Transverse colon (tissue), 4 donors: Measurements from ENCODE around the gene PMPCA. TPM values are rescaled to one million over a fixed set of nuclear protein-coding genes. Genes with fewer than 3 reads are reported as not detected.
"Not testable (repeated sequence)": the region's sequence is repeated elsewhere in the genome, so short reads cannot be mapped to it uniquely, and the experiment has no call there.

Source experiments
- DNase-seq: peaks from one replicate; pipeline ENCODE4 v3.0.0-alpha.2; 2019
- H3K27ac ChIP-seq, 4 donors: fragments of 200-600 bp; sonication (generic); 2 replicates each; pipeline ENCODE4 v1.5.1; 2016 to 2018; ENCODE audit warnings: inconsistent platforms in 4 of 4
- H3K27me3 ChIP-seq: fragments of 200-600 bp; sonication (generic); 2 replicates; pipeline ENCODE4 v1.5.1; 2017; ENCODE audit warnings: inconsistent platforms
- H3K36me3 ChIP-seq, 4 donors: fragments of 200-600 bp; sonication (generic); 2 replicates each; pipeline ENCODE4 v1.5.1; 2017 to 2019; ENCODE audit warnings: inconsistent platforms in 4 of 4
- H3K4me1 ChIP-seq, 4 donors: fragments of 200-600 bp; sonication (generic); 2 replicates each; pipeline ENCODE4 v1.5.1; 2017 to 2020; ENCODE audit warnings: inconsistent platforms in 4 of 4
- H3K4me3 ChIP-seq, 4 donors: fragments of 200-600 bp; sonication (generic); 1 replicate in 1 of 4; 2 replicates in 3 of 4; pipeline versions ENCODE4 v1.5.1 to v1.6.1; 2017 to 2019; ENCODE audit warnings: inconsistent platforms in 4 of 4
- H3K9me3 ChIP-seq, 2 donors: fragments of 200-600 bp; sonication (generic); 2 replicates each; pipeline ENCODE4 v1.5.1; 2017 to 2019; ENCODE audit warnings: inconsistent platforms in 2 of 2
- EP300 ChIP-seq: sonication (generic); formaldehyde crosslinking; IDR thresholded peaks from one replicate; pipeline ENCODE4 v1.6.1; 2017; ENCODE audit warnings: antibody characterized with exemption, low read depth
- POLR2A ChIP-seq: fragments of 450-650 bp; IDR thresholded peaks from one replicate; pipeline ENCODE4 v1.6.1; 2016; ENCODE audit warnings: antibody characterized with exemption, mild to moderate bottlenecking, moderate library complexity
- POLR2AphosphoS5 ChIP-seq, 3 donors: sonication (generic); formaldehyde crosslinking; IDR thresholded peaks; one replicate each; pipeline ENCODE4 v1.6.1; 2016; ENCODE audit warnings: antibody characterized with exemption in 3 of 3
- whole genome bisulfite sequencing, 2 donors: methylation state at CpG; one replicate each; pipeline ENCODE4 v1.1.5; 2018; ENCODE audit warnings: low coverage in 1 of 2; 5-methylcytosine and 5-hydroxymethylcytosine counted together
- in situ Hi-C, 4 donors: fragments of 200-750 bp; cut with MboI; loops; one replicate each; pipeline versions ENCODE4 v1.15.0 to v1.15.1; 2017; ENCODE audit warnings: low sequenced_read_pairs in 3 of 4, low pct_ligation_motif_present in 1 of 4, low pct_unique_long_range_greater_than_20kb in 1 of 4
- intact Hi-C: fragments of 100-400 bp; cut with DNase I; formaldehyde crosslinking; loops from one replicate; pipeline ENCODE4 v1.15.1; 2023; ENCODE audit warnings: low total_unique reads
- total RNA-seq, 4 donors: library from RNA; depleted of rRNA; stranded (reverse); fragments of >200 nt; gene quantifications; one replicate each; pipeline ENCODE4 v1.1.0, GENCODE V29; 2016
- TF ChIP-seq, protein P1 (sequence below), 5 experiments: fragments of 200-600 bp in 3 of 5; fragments of 450-650 bp in 2 of 5; sonication (generic) in 3 of 5; IDR thresholded peaks; 1 replicate in 2 of 5; 2 replicates in 3 of 5; pipeline ENCODE4 v1.5.1; 2016 to 2017; ENCODE audit warnings: antibody characterized with exemption in 5 of 5, inconsistent platforms in 3 of 5, mild to moderate bottlenecking in 2 of 5, moderate library complexity in 1 of 5

The PMPCA gene
- total RNA-seq, 4 donors from 2014 or later = 24.3 to 61.3 (median 45.8) TPM

GRCh38 chr9:136404801-136405136, 5.7 kb upstream of the PMPCA start:
- no peak overlapping the region for H3K27ac ChIP-seq
- no peak for DNase-seq
- H3K9me3 ChIP-seq = no peaks in the 10 kb centered on the region
- TF ChIP-seq POLR2AphosphoS5 (IDR thresholded peaks at IDR 0.05) (no peak), POLR2A (no peak), EP300 (no peak)
- TF ChIP-seq, protein P1, sequence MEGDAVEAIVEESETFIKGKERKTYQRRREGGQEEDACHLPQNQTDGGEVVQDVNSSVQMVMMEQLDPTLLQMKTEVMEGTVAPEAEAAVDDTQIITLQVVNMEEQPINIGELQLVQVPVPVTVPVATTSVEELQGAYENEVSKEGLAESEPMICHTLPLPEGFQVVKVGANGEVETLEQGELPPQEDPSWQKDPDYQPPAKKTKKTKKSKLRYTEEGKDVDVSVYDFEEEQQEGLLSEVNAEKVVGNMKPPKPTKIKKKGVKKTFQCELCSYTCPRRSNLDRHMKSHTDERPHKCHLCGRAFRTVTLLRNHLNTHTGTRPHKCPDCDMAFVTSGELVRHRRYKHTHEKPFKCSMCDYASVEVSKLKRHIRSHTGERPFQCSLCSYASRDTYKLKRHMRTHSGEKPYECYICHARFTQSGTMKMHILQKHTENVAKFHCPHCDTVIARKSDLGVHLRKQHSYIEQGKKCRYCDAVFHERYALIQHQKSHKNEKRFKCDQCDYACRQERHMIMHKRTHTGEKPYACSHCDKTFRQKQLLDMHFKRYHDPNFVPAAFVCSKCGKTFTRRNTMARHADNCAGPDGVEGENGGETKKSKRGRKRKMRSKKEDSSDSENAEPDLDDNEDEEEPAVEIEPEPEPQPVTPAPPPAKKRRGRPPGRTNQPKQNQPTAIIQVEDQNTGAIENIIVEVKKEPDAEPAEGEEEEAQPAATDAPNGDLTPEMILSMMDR (IDR thresholded peaks at IDR 0.05) = no peak
- peaks cover 14 to 19% (median 16%) of the 10 kb centered on the region in 4 donors for H3K4me1 ChIP-seq
- no peak overlapping the region for H3K4me3 ChIP-seq
- intact Hi-C loops = loop anchor here (10.0 kb wide), 1 partner anchor 70 kb away; no protein-coding TSS in a partner anchor
- peaks cover 0 to 30% (median 6%) of the 10 kb centered on the region in 4 donors for H3K36me3 ChIP-seq
- no peaks in the 10 kb centered on the region for H3K27me3 ChIP-seq
- WGBS, 2 donors = 83 to 85% methylated on average over 6 to 13 of the region's 14 CpGs
- in situ Hi-C loops = no loop called here

- Histone ChIP-seq H3K4me3 (no peak overlapping the region), H3K27ac (no peak overlapping the region), H3K9me3 (no peaks in the 10 kb centered on the region), H3K4me1 (peaks cover 13 to 18% (median 14%) of the 10 kb centered on the region in 4 donors), H3K36me3 (peaks cover 0 to 30% (median 6%) of the 10 kb centered on the region in 4 donors), H3K27me3 (no peaks in the 10 kb centered on the region)
- no peak for TF ChIP-seq POLR2AphosphoS5 (IDR thresholded peaks at IDR 0.05)
- no peak for TF ChIP-seq EP300
- TF ChIP-seq, protein P1 (IDR thresholded peaks at IDR 0.05) = no peak
- no peak for TF ChIP-seq POLR2A
- in situ Hi-C loops = no loop called here
- WGBS, 2 donors = 87 to 94% methylated on average over 5 to 7 of the region's 7 CpGs
- intact Hi-C loops = loop anchor here (10.0 kb wide), 1 partner anchor 71 kb away; no protein-coding TSS in a partner anchor
- DNase-seq = no peak
Observed at GRCh38 chr9:136405481-136405880, 5.0 kb upstream of the PMPCA start.

DNA sequence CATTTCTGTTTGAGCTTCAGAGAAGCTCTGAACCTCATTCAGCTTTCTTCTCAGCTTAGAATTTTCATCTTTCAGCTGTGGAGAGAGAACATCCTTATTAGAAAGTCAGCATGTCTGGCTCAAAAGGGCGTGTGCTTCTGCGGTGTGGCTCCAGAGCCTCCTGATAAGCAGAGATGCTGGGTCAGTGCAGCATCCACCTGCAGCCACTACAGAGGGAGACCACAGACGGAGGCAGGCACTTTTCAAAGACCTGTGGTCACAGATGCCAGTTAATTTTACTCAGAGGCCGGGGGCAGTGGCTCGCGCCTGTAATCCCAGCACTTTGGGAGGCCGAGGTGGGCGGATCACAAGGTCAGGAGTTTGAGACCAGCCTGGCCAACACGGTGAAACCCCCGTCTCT, 4.6 kb upstream of the PMPCA start:
- H3K27me3 ChIP-seq, in situ Hi-C loops, H3K4me3 ChIP-seq, DNase-seq, H3K9me3 ChIP-seq, H3K27ac ChIP-seq: not testable (repeated sequence)
- peaks cover 0 to 30% (median 6%) of the 10 kb centered on the region in 4 donors for H3K36me3 ChIP-seq
- peaks cover 10 to 15% (median 12%) of the 10 kb centered on the region in 4 donors for H3K4me1 ChIP-seq
- WGBS, 2 donors = 92% methylated on average over 10 of the region's 10 CpGs; no CpG with 5 or more reads in 1 of the 2 donors
- intact Hi-C loops = loop anchor here (10.0 kb wide), 1 partner anchor 71 kb away; no protein-coding TSS in a partner anchor

- Histone ChIP-seq H3K36me3 (peaks cover 0 to 30% (median 6%) of the 10 kb centered on the region in 4 donors), H3K4me1 (peaks cover 20 to 26% (median 21%) of the 10 kb centered on the region in 4 donors)
- H3K27ac ChIP-seq, DNase-seq, H3K4me3 ChIP-seq, H3K27me3 ChIP-seq, in situ Hi-C loops, H3K9me3 ChIP-seq: not testable (repeated sequence)
- WGBS, 2 donors = 91% methylated on average over 28 of the region's 28 CpGs; no CpG with 5 or more reads in 1 of the 2 donors
- intact Hi-C loops = loop anchor here (10.0 kb wide), 1 partner anchor 72 kb away; no protein-coding TSS in a partner anchor
Observed at GRCh38 chr9:136407061-136407460, 3.4 kb upstream of the PMPCA start.

DNA sequence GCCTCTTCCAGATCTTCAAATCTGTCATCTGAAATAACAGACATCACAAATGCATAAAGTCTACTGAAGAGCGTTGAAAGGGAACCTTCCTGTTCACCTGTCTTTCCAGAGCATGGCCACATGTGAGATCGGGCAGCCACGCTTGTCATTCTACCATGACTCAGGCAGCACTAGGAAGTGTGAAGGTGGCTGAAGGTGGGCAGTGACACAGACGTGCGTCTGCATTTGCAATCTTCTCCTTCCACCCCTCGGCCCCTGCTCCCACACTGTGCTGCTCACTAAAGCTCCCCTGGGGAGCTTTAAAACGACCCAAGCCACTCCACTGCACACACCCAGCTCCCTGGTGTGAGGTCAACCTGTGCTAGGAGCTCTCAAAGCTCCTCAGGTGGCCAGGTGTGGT, 2.5 kb upstream of the PMPCA start:
- no peaks in the 10 kb centered on the region for H3K9me3 ChIP-seq
- H3K27ac ChIP-seq = no peak overlapping the region
- in situ Hi-C loops (no loop called here), intact Hi-C loops (loop anchor here (10.0 kb wide), 1 partner anchor 73 kb away; no protein-coding TSS in a partner anchor)
- peaks cover 20 to 26% (median 21%) of the 10 kb centered on the region in 4 donors for H3K4me1 ChIP-seq
- H3K36me3 ChIP-seq = peaks cover 0 to 34% (median 6%) of the 10 kb centered on the region in 4 donors
- H3K27me3 ChIP-seq = no peaks in the 10 kb centered on the region
- TF ChIP-seq EP300 (no peak), POLR2A (no peak), POLR2AphosphoS5 (IDR thresholded peaks at IDR 0.05) (no peak)
- TF ChIP-seq, protein P1 (IDR thresholded peaks at IDR 0.05) = no peak
- WGBS, 2 donors = 80 to 85% methylated on average over 1 to 7 of the region's 7 CpGs
- no peak for DNase-seq
- H3K4me3 ChIP-seq = no peak overlapping the region
